HG03575 (cell line): ENCODE results near the gene LRRC74B.

Experiments
- ATAC-seq: cut with Tn5 transposase; IDR thresholded peaks from one replicate; pipeline ENCODE4 v1.9.1; 2021; ENCODE audit not compliant: unreplicated experiment, insufficient number of reproducible peaks, low FRiP score; ENCODE audit errors: extremely low read depth

LRRC74B gene

DNA sequence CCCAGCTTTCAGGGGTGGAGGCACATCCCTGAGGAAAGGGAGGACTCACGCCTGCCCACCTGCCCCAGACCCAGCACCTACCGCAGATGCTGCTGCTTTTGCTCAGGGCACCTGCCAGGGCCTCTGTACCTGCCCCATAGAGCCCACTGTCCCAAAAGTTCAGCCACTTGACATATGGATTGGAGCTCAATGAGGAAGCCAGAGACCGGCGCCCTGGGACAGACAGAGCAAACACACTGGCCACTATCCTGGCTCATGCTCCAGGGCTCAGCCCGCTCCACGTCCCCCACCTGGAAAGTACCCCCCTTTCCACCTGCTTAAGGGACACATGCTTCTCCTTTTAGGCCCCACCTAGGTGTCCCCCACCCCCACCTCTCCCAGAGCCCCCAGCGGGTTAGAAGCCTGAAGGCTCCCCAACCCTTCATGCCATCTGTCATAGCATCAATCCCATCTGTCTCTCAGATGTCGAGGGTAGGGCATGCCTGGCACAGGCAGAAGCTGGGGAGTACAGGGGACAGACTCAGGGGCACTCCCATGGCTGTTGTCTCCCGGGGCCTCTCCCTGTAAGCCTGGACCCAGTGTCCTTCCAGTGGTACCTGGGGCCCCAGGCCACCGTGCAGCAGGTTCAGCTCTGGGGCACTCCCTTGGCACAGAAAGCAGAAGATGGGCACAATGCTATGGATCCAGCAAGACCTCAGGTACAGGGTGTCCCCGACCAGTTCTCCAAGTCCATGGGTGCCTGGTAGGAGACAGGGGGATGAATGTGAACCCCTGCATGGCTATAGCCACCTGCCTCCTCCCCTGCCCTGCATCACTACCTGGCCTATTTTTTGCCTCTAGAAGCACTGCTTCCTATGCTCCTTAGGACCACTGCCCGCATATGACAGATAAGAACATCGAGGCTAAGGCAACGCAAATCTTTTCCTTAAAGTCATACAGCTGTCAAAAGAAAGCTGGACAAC is 33.0 kb upstream of the LRRC74B start:
- no peak for ATAC-seq

DNA sequence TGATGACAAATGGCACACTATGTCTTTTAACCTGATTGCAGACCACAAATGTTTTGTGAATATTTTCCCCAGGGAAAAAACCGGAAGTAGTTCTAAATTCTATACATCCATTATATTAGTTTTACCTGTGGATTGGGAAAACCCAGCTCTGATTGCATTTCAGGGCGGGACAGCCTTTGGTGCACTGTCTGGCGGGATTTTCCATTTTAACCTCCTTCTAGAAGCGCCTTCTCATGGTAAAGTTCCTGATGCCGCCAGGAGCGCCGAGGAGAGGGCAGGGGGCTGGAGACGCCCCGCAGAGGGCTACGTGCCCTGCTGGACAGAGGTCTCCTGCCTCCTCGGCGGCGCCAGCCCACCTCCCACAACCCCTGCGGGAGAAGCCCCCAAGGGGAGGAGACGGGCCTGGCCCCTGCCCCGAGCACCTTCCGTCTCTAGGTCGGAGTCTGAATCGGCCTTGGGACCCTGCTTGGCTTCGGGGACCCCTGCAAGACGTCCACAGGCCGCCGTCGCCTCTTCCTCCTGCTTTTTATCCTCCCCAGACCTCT is 32.0 kb upstream of the LRRC74B start:
- no peak for ATAC-seq

- ATAC-seq, result no peak
These were observed 31.5 kb upstream of the LRRC74B start for GRCh38 chr22:21014202-21014725.

DNA sequence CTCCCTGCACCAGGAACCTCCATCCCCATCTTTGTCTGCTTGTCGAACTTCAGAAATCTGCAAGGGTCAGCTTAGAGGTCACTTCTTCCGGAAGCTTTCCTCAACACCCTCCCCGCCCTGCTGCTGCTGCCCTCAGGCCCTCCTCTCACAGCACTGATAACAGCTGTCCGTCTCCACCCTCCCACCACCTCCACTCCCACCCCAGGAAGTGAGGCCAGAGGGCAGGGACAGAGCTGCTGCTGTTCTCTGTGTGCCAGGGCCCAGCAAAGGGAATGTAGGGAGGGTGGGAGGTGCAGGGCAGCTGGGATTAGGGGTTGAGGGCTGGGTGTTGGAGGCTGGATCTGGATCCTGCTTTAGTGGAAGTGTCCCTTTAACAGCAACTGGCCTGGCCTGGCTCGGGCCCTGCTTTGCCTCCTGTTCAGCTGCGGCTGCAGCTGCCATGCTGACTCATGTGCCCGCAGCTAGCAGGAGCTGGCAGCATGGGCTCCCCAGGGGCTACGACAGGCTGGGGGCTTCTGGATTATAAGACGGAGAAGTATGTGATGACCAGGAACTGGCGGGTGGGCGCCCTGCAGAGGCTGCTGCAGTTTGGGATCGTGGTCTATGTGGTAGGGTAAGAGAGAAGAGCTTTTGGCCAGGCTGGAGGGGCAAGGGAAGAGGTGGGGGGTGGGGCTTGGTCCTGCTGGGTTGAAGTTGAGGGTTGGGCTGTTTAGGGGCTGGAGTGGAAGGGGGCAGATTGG is 30.9 kb upstream of the LRRC74B start, which contains the start of gene P2RX6:
Gene P2RX6 (plus strand): TSS at position 440 of the 740 bp plus-strand sequence. CDS start 10 bp downstream, at position 450.
- ATAC-seq, result no peak

DNA sequence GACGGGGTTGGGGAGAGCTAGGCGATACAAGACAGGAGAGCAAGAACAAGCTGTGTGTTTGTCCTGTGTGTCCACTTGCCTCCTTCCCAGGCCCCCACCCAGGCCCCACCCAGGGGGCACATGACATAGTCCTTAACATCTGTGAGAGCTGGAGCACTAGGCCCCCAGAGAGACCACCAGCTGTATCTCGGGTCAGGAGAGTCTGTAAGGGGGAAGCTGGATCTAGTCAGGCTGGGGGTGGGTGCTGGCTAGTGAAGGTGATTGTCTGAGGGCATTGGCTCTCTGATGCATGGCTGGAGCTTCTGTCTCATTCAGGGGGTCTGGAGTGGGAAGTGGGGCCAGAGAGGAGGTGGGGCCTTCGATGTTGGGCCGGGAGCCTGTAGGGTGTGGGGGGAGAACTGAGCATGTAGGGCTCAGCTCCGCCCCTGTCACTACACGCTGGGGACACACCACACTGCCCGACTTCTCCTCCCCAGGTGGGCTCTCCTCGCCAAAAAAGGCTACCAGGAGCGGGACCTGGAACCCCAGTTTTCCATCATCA is 30.2 kb upstream of the LRRC74B start:
- ATAC-seq, result no peak

- no peak for ATAC-seq
These were observed 28.9 kb upstream of the LRRC74B start for GRCh38 chr22:21016644-21017420.

- ATAC-seq, result no peak
These were observed 27.4 kb upstream of the LRRC74B start for GRCh38 chr22:21018314-21018713.

DNA sequence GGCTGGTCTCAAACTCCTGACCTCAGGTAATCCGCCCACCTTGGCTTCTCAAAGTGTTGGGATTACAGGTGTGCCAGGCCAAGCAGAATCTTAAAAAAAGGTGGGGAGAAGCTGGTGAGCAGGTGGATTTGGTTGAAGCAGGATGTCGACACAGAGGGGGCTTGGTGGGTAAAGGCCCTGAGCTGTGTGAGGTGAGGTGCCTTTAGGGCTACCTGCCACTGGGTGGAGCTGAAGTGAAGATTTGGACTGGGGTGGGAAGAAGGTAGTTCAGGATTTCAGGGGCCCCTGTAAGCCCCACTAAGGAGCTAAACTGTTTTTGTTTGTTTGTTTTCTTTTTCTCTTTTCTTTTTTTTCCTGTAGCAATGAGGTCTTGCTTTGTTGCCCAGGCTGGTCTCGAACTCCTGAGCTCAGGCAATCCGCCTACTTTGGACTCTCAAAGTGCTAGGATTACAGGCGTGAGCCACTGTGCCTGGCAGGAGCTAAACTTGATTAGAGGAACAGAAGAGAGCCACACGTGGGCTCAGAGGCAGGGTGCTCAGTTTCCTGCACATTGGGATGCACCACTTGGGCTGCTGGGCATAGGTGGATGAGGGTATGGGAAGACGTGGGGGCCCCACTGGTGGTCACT is 24.8 kb upstream of the LRRC74B start:
- no peak for ATAC-seq

- ATAC-seq, result no peak
These were observed 23.2 kb upstream of the LRRC74B start for GRCh38 chr22:21022507-21022906.

DNA sequence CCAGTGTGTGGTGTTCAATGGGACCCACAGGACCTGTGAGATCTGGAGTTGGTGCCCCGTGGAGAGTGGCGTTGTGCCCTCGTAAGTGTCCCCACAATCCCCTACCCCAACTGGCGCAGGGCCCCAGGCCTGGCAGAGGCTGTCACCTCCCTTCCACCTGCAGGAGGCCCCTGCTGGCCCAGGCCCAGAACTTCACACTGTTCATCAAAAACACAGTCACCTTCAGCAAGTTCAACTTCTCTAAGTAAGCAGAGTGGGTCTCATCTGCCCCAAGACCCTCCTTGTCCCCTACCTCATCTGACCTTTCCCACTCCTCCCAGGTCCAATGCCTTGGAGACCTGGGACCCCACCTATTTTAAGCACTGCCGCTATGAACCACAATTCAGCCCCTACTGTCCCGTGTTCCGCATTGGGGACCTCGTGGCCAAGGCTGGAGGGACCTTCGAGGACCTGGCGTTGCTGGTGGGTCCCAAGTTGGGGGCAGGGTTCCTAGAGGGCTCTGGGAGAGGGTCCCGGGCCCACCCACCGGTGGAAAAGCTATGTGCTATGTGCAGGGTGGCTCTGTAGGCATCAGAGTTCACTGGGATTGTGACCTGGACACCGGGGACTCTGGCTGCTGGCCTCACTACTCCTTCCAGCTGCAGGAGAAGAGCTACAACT is 22.7 kb upstream of the LRRC74B start:
- ATAC-seq, result no peak

DNA sequence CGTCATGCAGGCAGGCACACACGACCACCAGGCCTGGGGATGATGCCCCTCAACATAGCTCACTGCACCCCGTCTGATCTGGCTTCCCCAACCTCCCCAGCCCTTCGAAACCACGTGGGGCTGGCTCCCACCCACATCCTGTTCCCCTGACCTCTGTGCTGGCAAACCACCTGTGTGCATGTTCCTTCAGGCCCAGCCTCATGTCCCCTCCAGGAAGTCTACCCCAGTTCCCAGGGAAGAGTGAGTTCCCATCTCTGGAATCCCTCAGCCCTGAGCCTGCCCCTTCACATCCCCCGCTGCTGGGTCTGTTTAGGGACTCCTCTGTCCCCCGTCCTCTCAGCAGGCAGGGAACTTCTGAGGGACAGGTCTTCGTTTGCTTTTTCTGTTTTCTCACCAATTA is 20.5 kb upstream of the LRRC74B start:
- ATAC-seq, result no peak

DNA sequence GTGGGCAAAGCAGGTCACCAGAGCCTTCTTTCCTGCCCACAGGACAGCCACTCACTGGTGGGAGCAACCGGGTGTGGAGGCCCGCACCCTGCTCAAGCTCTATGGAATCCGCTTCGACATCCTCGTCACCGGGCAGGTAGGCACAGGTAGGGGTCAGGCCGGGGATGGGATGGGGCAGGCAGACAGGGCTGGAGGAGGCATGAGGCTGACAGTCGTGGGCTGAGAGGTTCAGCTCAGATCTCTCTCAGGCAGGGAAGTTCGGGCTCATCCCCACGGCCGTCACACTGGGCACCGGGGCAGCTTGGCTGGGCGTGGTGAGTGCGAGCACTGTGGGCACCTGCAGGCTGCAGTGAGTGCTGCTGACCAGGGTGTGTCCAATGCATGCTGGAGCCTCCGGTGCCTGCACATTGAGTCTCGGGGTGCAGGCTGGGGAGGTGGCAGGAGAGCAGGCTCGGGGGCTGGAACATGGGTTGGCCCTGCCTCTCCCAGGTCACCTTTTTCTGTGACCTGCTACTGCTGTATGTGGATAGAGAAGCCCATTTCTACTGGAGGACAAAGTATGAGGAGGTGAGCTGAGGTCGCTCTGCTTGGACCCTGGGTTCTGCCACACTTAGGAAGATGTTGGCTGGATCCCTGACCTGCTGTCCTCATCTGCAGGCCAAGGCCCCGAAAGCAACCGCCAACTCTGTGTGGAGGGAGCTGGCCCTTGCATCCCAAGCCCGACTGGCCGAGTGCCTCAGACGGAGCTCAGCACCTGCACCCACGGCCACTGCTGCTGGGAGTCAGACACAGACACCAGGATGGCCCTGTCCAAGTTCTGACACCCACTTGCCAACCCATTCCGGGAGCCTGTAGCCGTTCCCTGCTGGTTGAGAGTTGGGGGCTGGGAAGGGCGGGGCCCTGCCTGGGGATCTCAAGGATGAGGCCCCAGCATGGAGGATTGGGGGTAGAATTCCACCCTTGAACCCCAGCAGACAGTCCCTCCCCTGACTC is 19.7 kb upstream of the LRRC74B start:
- no peak for ATAC-seq

- ATAC-seq, result no peak
These were observed 18.7 kb upstream of the LRRC74B start for GRCh38 chr22:21026783-21027692.

DNA sequence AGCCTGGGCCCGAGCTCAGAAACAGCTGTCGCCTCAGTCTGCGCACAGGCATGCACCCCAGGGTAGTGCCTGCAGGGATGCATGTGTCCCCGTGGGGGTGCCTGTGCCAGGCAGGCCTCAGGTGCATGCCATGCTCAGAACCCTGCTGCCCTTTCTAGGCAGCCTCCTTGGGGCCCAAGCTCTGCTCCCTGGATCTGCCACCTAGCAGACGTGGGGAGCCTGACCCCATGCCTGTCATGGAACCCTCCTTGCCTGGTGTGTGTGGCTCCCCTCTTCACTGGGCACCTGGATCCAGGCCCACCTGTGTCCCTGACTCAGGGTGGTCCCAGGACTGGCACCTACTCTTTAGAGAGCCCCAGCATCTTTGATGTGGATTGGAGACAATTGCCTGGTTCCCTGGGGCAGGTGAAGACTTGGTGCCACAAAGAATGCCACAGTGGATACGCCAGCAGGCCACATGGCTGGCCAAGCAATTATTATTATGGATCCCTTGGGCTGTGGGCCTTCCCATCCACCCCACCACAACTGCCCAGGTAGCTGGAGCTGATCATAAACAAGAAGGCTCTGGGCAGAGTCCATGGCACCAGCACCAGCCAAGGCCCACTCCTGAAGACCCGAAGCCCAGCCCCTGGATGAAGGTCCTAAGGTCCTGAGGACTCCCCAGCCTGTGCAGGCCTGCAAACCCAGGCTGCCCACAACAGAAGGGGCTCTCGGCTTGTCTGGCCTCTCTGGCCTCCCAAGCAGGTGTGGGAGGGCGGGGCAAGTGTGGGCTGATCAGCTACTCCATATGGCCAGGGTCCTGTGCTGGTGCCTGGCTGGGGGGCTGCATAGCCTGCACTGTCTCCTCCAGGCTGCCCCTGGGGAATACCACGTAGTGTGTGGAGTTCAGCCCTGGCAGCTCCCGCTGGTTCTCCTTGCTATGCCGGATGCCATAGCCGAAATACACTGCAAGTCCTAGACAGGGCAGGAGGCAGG is 17.2 kb upstream of the LRRC74B start:
- ATAC-seq, result no peak
